Uterus (tissue), 4 donors: ENCODE measurements around the gene DCT. TPM values are rescaled to one million over a fixed set of nuclear protein-coding genes. Genes with fewer than 3 reads are reported as not detected.

Source experiments
- DNase-seq, 2 donors: peaks; one replicate each; pipeline ENCODE4 v3.0.0-alpha.2; 2019 to 2020
- H3K27ac ChIP-seq, 2 donors: fragments of 200-600 bp; sonication (generic); 1 replicate in 1 of 2; 2 replicates in 1 of 2; pipeline ENCODE4 v1.5.1; 2016 to 2018
- H3K27me3 ChIP-seq, 2 donors: fragments of 200-600 bp; sonication (generic); one replicate each; pipeline ENCODE4 v1.5.1; 2018 to 2019; ENCODE audit warnings: control low read depth in 1 of 2
- H3K36me3 ChIP-seq, 2 donors: fragments of 200-600 bp; sonication (generic); one replicate each; pipeline ENCODE4 v1.5.1; 2019; ENCODE audit warnings: control low read depth in 1 of 2
- H3K4me1 ChIP-seq, 2 donors: fragments of 200-600 bp; sonication (generic); one replicate each; pipeline ENCODE4 v1.5.1; 2018 to 2019; ENCODE audit warnings: control low read depth in 1 of 2
- H3K4me3 ChIP-seq, 2 donors: fragments of 200-600 bp; sonication (generic); 1 replicate in 1 of 2; 2 replicates in 1 of 2; pipeline ENCODE4 v1.5.1; 2018 to 2019; ENCODE audit warnings: mild to moderate bottlenecking in 1 of 2
- H3K9me3 ChIP-seq, 2 donors: fragments of 200-600 bp; sonication (generic); one replicate each; pipeline ENCODE4 v1.5.1; 2019; ENCODE audit warnings: control low read depth in 1 of 2
- POLR2A ChIP-seq, 2 donors: fragments of 450-650 bp; IDR thresholded peaks; one replicate each; pipeline ENCODE4 v1.6.1; 2016; ENCODE audit warnings: antibody characterized with exemption in 2 of 2, mild to moderate bottlenecking in 1 of 2, moderate library complexity in 1 of 2
- intact Hi-C: fragments of 100-400 bp; cut with DNase I; formaldehyde crosslinking; loops from one replicate; pipeline ENCODE4 v1.15.1; 2023; ENCODE audit warnings: low total_unique reads
- total RNA-seq, 4 donors: library from RNA; depleted of rRNA in 3 of 4; stranded (reverse); fragments of >200 nt in 3 of 4; gene quantifications; one replicate each; pipeline versions ENCODE4 v1.1.0 to v1.2.4, GENCODE V29; 2014 to 2023
- TF ChIP-seq, protein P1 (sequence below), 4 experiments: fragments of 200-600 bp in 2 of 4; fragments of 450-650 bp in 2 of 4; sonication (generic) in 2 of 4; IDR thresholded peaks; one replicate each; pipeline ENCODE4 v1.5.1; 2016 to 2019; ENCODE audit warnings: antibody characterized with exemption in 4 of 4, mild to moderate bottlenecking in 2 of 4, moderate library complexity in 1 of 4
- donor health status: DM: yes; HTN: yes; CAD: no.

Gene DCT
- total RNA-seq, 4 donors from 2014 or later: 0.76 to 0.91 (median 0.88) TPM; not detected in 1

DNA sequence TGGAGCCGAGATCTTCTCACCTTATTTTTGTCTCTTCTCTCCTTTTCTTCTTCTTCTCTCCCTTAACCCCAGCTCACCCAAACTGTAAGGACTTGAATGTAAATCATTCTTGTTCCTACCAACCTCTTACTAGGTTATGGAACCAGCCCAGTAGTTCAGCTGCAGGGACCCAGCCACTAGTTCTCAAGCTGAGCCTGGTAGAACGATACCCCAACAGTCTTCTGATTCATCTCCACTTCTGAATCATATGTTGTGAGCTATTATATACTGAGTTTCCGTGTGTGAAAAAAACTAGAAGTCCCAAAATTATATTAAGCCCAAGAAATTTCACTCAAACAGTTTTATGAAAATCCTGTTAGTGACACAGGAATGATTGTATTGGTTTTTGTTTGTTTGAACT lies 67.7 kb downstream of the DCT start:
- H3K4me1 ChIP-seq: no peaks in the 10 kb centered on the region
- H3K9me3 ChIP-seq: no peaks in the 10 kb centered on the region
- no peak for TF ChIP-seq POLR2A (IDR thresholded peaks at IDR 0.05)
- TF ChIP-seq, protein P1, sequence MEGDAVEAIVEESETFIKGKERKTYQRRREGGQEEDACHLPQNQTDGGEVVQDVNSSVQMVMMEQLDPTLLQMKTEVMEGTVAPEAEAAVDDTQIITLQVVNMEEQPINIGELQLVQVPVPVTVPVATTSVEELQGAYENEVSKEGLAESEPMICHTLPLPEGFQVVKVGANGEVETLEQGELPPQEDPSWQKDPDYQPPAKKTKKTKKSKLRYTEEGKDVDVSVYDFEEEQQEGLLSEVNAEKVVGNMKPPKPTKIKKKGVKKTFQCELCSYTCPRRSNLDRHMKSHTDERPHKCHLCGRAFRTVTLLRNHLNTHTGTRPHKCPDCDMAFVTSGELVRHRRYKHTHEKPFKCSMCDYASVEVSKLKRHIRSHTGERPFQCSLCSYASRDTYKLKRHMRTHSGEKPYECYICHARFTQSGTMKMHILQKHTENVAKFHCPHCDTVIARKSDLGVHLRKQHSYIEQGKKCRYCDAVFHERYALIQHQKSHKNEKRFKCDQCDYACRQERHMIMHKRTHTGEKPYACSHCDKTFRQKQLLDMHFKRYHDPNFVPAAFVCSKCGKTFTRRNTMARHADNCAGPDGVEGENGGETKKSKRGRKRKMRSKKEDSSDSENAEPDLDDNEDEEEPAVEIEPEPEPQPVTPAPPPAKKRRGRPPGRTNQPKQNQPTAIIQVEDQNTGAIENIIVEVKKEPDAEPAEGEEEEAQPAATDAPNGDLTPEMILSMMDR (IDR thresholded peaks at IDR 0.05): no peak
- H3K27me3 ChIP-seq: no peaks in the 10 kb centered on the region
- intact Hi-C loops: no loop called here
- no peak overlapping the region for H3K4me3 ChIP-seq
- no peak for DNase-seq
- H3K36me3 ChIP-seq: no peaks in the 10 kb centered on the region
- H3K27ac ChIP-seq: no peak overlapping the region

DNA sequence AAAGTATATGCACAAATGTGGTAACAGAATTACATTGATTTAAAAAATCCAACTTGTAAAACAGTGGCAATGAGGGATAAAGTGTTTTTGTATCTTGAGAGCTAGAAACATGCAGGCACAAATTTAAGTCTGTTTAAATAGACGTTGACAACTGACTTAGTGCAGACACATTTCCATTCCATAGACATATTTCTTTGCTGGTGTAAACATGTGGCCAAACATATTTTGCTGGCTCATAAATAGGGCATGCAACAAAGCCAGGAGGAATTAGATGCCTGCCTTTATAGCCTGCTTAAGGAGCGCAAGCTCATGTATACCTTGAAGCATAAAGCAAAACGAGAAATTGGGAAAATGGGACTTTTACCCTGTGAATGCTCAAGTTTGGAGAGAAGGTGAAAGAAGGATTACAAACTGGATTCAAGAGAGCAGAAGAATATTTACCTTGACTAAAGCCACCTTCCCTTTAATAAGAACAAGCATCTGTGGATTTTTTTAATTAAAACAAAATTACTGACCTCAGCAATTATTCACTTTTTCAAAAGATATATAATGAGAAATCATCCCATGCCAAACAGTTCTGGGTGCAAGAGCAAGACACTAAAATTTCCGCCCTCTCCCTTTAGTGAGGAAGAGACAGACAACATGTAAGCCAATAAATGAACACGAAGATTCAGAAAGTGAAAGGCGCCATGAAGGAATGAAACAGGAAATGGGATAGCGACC lies 71.0 kb downstream of the DCT start:
- Histone ChIP-seq H3K27ac (no peak overlapping the region), H3K27me3 (no peaks in the 10 kb centered on the region), H3K4me3 (no peak overlapping the region), H3K36me3 (no peaks in the 10 kb centered on the region), H3K4me1 (no peaks in the 10 kb centered on the region), H3K9me3 (no peaks in the 10 kb centered on the region)
- DNase-seq: no peak
- intact Hi-C loops: no loop called here
- TF ChIP-seq POLR2A (IDR thresholded peaks at IDR 0.05): no peak
- TF ChIP-seq, protein P1 (IDR thresholded peaks at IDR 0.05): no peak

DNA sequence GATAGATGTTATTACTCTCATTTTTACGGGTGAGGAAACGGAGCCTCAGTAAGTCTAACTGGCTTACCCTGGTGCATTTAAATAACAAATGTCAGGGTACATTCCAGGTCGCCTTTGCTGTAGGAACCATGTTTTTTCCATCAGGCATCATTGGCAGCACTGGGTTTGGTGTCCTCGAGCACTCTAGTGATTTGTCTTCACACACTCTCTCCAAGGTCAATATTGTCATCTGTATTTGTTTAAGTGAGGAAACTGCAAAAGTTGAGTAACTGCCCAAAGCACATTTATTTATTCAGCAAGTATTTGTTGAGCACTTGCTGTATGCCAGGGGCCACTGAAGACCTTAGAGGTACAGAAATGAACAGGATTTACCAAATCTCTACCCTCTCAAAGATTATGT lies 78.6 kb downstream of the DCT start:
- Histone ChIP-seq H3K4me1 (no peaks in the 10 kb centered on the region), H3K27ac (no peak overlapping the region), H3K36me3 (no peaks in the 10 kb centered on the region), H3K9me3 (no peaks in the 10 kb centered on the region), H3K27me3 (no peaks in the 10 kb centered on the region), H3K4me3 (no peak overlapping the region)
- intact Hi-C loops: no loop called here
- TF ChIP-seq, protein P1 (IDR thresholded peaks at IDR 0.05): no peak
- no peak for TF ChIP-seq POLR2A (IDR thresholded peaks at IDR 0.05)
- no peak for DNase-seq

DNA sequence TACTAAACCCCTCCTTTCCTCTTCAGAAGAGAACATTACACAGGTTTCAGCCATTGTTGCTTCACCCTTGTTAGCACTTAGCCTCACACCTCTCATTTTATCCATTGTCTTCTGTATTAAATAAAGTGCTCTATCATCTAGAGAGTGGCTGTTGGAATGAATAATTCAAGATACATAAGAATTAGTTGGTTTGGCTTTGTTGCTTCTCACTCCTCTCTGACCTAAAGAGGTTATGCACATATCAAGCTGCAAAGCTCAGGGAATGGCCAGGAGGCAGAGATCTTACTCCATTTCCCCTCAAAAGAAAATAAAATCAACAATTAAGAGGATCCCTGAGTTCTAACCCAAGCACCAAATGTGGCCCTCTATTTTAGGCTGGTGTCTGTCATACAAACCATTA lies 79.7 kb downstream of the DCT start:
- Histone ChIP-seq H3K27me3 (no peaks in the 10 kb centered on the region), H3K9me3 (no peaks in the 10 kb centered on the region), H3K27ac (no peak overlapping the region), H3K4me3 (no peak overlapping the region), H3K36me3 (no peaks in the 10 kb centered on the region), H3K4me1 (no peaks in the 10 kb centered on the region)
- DNase-seq: no peak
- TF ChIP-seq POLR2A (IDR thresholded peaks at IDR 0.05): no peak
- TF ChIP-seq, protein P1 (IDR thresholded peaks at IDR 0.05): no peak
- intact Hi-C loops: no loop called here

DNA sequence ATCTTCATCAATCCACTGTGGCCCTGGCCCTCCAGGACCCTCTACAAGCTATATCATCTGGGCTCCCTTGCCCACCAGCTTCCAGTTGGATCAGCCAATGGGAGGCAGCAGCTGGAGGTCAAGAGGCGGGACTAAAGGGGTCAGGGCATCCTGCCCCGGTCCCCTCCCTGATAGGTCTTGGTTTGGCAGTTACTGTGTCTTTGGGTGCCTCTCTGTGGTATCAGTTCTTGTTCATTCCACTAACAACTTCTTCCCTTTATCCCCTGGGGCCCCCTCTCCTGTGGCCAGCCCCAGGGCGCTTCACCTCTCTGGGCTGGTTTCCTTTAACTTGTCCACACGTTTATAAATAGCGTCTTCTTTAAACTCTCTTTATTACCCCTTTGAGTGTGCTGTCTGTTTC lies 83.6 kb downstream of the DCT start:
- TF ChIP-seq POLR2A (IDR thresholded peaks at IDR 0.05): no peak
- TF ChIP-seq, protein P1 (IDR thresholded peaks at IDR 0.05): no peak
- H3K36me3 ChIP-seq: no peaks in the 10 kb centered on the region
- no peak for DNase-seq
- no peaks in the 10 kb centered on the region for H3K9me3 ChIP-seq
- H3K27ac ChIP-seq: no peak overlapping the region
- no peaks in the 10 kb centered on the region for H3K27me3 ChIP-seq
- H3K4me3 ChIP-seq: no peak overlapping the region
- intact Hi-C loops: no loop called here
- H3K4me1 ChIP-seq: no peaks in the 10 kb centered on the region
